Epithelial cell of esophagus (primary cell): Measurements from ENCODE around the gene SLC6A8.

Source experiments
- DNase-seq: peaks from one replicate; pipeline ENCODE4 v3.0.0; 2010; ENCODE audit warnings: low read depth
- H3K4me3 ChIP-seq: 2 replicates; pipeline ENCODE4 v1.5.1; 2011; ENCODE audit warnings: mild to moderate bottlenecking, low read length, control low read depth
- TF ChIP-seq, protein P1 (sequence below): IDR thresholded peaks from 2 replicates; pipeline ENCODE4 v1.5.1; 2011; ENCODE audit warnings: low read depth, mild to moderate bottlenecking, low read length, control low read depth, inconsistent platforms; ENCODE audit not compliant: insufficient read depth; ENCODE audit errors: missing control alignments

SLC6A8 gene

DNA sequence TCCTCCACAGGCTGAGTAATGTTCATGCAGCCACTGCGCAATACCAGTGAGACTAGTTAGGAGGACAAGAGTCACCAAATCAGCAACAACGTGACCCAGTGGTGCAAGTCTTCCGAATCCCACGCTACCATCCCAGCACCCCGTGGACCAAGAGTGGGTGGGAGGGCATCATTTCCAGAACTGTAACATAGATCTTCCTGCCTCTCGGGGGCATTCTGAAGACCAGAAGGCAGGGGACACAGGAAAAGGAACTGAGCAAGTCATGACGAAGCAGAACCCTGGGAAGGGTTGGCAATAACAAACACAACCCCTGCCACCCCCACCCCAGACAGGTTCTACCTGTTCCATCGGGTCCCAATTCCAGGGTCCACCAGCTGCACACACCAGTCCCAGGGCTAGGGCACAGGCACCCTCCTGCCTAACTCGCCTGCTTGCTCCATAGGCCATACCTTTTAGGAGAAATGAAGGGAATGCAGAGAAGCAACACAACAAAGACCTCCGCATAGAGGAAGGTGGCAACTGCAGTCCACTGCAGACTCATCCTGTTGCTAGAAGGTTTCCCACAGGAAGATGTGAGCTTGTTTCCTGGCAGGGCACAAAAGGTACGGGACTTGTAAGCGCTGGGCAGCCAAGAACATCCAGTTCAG is 35.1 kb downstream of the SLC6A8 start:
- H3K4me3 ChIP-seq, result peak overlapping the region; percentile 63
- peak; percentile 71 for DNase-seq
- TF ChIP-seq, protein P1, sequence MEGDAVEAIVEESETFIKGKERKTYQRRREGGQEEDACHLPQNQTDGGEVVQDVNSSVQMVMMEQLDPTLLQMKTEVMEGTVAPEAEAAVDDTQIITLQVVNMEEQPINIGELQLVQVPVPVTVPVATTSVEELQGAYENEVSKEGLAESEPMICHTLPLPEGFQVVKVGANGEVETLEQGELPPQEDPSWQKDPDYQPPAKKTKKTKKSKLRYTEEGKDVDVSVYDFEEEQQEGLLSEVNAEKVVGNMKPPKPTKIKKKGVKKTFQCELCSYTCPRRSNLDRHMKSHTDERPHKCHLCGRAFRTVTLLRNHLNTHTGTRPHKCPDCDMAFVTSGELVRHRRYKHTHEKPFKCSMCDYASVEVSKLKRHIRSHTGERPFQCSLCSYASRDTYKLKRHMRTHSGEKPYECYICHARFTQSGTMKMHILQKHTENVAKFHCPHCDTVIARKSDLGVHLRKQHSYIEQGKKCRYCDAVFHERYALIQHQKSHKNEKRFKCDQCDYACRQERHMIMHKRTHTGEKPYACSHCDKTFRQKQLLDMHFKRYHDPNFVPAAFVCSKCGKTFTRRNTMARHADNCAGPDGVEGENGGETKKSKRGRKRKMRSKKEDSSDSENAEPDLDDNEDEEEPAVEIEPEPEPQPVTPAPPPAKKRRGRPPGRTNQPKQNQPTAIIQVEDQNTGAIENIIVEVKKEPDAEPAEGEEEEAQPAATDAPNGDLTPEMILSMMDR, result no peak

DNA sequence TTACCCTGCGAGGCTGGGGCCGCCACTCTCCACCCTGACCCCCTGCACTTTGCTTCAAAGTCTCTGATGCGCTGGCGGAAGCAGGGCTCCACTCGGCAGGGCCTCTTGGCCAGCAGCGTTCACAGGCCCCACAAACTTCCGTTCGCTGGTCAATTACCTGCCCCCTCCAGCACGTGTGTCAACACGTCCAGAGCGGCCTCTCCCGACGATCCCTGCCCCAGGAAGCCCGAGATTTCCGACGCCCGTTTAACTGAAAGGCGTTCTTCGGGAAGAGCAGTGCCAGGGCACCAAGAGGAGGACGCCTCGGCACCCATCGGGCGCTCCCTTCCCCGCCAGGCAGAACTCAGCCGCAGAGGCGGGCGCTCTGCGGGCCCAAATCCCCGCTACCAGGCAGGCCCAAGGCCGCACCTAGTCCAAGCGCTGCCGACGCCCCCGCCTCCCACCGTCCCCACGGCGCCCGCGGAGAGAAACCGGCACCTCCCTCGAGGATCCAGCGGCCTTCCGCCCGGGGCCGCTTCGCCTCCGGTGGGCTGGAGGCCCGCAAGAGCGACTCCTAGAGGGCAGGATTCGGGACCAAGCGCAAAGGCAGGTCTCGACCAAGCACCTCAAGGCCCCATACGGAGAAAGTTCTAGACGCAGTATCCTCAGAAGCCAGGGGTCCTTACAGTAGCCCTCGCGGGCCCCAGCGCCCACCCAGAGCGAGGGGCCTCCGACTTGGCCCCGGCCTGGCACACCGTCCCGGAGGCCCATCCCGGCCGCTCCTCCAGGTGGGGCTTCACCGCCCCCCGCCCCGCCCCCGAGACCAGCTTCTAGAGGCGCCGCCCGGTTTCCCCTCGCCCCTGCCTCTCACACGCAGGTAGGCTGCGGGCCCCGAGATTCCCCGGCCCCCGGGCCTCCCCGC is 35.9 kb downstream of the SLC6A8 start:
- H3K4me3 ChIP-seq, result peak overlapping the region; percentile 63
- TF ChIP-seq, protein P1, result peak; percentile 36
- DNase-seq, result peak; percentile 57

DNA sequence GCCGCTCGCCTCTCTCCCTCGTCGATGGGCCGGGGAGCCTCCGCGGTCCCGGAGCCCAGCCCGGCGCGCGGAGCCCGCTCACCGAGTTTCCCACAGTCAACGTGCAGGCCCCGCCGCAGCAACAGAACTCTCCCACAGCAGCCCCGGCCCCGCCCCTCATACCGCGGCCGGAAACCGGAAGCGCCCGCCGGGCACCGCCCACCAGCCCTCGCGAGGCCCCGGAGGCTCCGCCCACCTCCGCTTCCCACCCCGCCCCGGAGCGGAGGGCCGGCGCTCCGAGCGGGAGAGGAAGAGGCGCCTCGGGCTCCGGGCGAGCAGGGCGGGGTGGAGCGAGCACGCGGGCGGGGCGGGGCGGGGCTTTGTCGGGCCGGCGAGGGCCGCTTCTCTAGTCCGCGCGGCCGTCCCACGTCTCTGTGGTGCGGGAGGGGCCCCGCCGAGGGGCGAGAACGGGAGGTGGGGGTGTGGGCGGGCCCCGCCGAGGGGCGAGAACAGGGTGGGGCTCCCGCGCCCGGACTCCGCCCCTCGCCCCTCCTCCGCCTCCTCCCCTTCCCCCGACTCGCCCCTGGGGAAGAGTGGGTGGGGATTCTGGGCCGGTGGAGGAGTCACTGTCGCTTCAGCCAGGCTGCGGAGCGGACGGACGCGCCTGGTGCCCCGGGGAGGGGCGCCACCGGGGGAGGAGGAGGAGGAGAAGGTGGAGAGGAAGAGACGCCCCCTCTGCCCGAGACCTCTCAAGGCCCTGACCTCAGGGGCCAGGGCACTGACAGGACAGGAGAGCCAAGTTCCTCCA is 36.7 kb downstream of the SLC6A8 start, which contains the start of the genes ABCD1 and BCAP31:
TSS of gene ABCD1 (plus strand) at position 605 of the 787 bp plus-strand sequence. CDS start 411 bp downstream, outside the sequence.
TSS of gene BCAP31 (minus strand) at position 136 of the 787 bp plus-strand sequence. CDS start 1,143 bp downstream, outside the sequence.
- TF ChIP-seq, protein P1, result no peak
- peak within 1 kb of the TSS; percentile 63 for H3K4me3 ChIP-seq
- peak; percentile 84 for DNase-seq

DNA sequence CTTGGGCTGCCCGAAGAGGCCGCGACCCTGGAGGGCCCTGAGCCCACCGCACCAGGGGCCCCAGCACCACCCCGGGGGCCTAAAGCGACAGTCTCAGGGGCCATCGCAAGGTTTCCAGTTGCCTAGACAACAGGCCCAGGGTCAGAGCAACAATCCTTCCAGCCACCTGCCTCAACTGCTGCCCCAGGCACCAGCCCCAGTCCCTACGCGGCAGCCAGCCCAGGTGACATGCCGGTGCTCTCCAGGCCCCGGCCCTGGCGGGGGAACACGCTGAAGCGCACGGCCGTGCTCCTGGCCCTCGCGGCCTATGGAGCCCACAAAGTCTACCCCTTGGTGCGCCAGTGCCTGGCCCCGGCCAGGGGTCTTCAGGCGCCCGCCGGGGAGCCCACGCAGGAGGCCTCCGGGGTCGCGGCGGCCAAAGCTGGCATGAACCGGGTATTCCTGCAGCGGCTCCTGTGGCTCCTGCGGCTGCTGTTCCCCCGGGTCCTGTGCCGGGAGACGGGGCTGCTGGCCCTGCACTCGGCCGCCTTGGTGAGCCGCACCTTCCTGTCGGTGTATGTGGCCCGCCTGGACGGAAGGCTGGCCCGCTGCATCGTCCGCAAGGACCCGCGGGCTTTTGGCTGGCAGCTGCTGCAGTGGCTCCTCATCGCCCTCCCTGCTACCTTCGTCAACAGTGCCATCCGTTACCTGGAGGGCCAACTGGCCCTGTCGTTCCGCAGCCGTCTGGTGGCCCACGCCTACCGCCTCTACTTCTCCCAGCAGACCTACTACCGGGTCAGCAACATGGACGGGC is 37.5 kb downstream of the SLC6A8 start:
- DNase-seq, result no peak
- TF ChIP-seq, protein P1, result no peak
- peak overlapping the region; percentile 15 for H3K4me3 ChIP-seq

DNA sequence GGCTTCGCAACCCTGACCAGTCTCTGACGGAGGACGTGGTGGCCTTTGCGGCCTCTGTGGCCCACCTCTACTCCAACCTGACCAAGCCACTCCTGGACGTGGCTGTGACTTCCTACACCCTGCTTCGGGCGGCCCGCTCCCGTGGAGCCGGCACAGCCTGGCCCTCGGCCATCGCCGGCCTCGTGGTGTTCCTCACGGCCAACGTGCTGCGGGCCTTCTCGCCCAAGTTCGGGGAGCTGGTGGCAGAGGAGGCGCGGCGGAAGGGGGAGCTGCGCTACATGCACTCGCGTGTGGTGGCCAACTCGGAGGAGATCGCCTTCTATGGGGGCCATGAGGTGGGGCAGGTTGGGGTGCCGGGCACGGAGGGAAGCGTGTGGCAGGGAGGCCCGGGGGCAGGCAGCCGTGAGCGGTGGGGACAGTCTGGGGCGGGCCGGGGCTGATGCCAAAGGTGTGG is 38.1 kb downstream of the SLC6A8 start:
- DNase-seq, result no peak
- TF ChIP-seq, protein P1, result no peak
- no peak overlapping the region for H3K4me3 ChIP-seq
